GM18517 (cell line): ENCODE measurements around the gene KRTAP2-3.
"Not testable (repeated sequence)": the region's sequence is repeated elsewhere in the genome, so short reads cannot be mapped to it uniquely, and the experiment has no call there.

Source experiments
- ATAC-seq: cut with Tn5 transposase; IDR thresholded peaks from one replicate; pipeline ENCODE4 v1.9.1; 2021; ENCODE audit warnings: mild to moderate bottlenecking, moderate library complexity; ENCODE audit not compliant: unreplicated experiment

KRTAP2-3 gene

GRCh38 chr17:41037853-41038350 lies 22.0 kb downstream of the KRTAP2-3 start:
- no peak for ATAC-seq

- not testable (repeated sequence) for ATAC-seq
These were observed 25.5 kb downstream of the KRTAP2-3 start, which contains the start of gene KRTAP1-3 for GRCh38 chr17:41034346-41034935. Gene KRTAP1-3 (minus strand): TSS chr17:41034874. CDS start chr17:41034821, 53 bp downstream.

- no peak for ATAC-seq
These were observed 30.2 kb downstream of the KRTAP2-3 start, which contains the start of gene KRTAP1-4 for GRCh38 chr17:41029633-41030245. Gene KRTAP1-4 (minus strand): TSS chr17:41030195. CDS start chr17:41030078, 117 bp downstream.

GRCh38 chr17:41026715-41027471 lies 33.0 kb downstream of the KRTAP2-3 start, which contains the start of gene KRTAP1-5:
Gene KRTAP1-5 (minus strand): TSS chr17:41027208. CDS start chr17:41027155, 53 bp downstream.
- ATAC-seq: no peak

GRCh38 chr17:41024697-41025096 lies 35.2 kb downstream of the KRTAP2-3 start:
- ATAC-seq: no peak

GRCh38 chr17:41020336-41020735 lies 39.6 kb downstream of the KRTAP2-3 start:
- no peak for ATAC-seq

- ATAC-seq: no peak
These were observed 40.5 kb downstream of the KRTAP2-3 start for GRCh38 chr17:41019415-41019814.

GRCh38 chr17:41018541-41018940 lies 41.4 kb downstream of the KRTAP2-3 start:
- ATAC-seq: no peak

- no peak for ATAC-seq
These were observed 43.2 kb downstream of the KRTAP2-3 start for GRCh38 chr17:41016578-41017215.

- no peak for ATAC-seq
These were observed 44.5 kb downstream of the KRTAP2-3 start for GRCh38 chr17:41015454-41015853.

GRCh38 chr17:41013606-41014005 lies 46.3 kb downstream of the KRTAP2-3 start:
- no peak for ATAC-seq

GRCh38 chr17:41013181-41013580 lies 46.7 kb downstream of the KRTAP2-3 start:
- ATAC-seq: no peak

- no peak for ATAC-seq
These were observed 47.4 kb downstream of the KRTAP2-3 start for GRCh38 chr17:41012326-41013120.

- no peak for ATAC-seq
These were observed 49.5 kb downstream of the KRTAP2-3 start for GRCh38 chr17:41010441-41010840.

GRCh38 chr17:41009936-41010335 lies 50.0 kb downstream of the KRTAP2-3 start:
- no peak for ATAC-seq

- no peak for ATAC-seq
These were observed 50.6 kb downstream of the KRTAP2-3 start for GRCh38 chr17:41009301-41009760.
